Esophagus squamous epithelium (tissue), 4 donors: Measurements from ENCODE around the gene TLE3.

Source experiments
- CTCF ChIP-seq, 6 experiments: fragments of 450-650 bp in 4 of 6; fragments of 200-600 bp in 2 of 6; sonication (generic) in 2 of 6; IDR thresholded peaks; one replicate each; pipeline ENCODE4 v1.5.1; 2016 to 2019; ENCODE audit warnings: antibody characterized with exemption in 6 of 6, mild to moderate bottlenecking in 4 of 6, moderate library complexity in 4 of 6
- POLR2A ChIP-seq, 4 donors: fragments of 450-650 bp; IDR thresholded peaks; one replicate each; pipeline ENCODE4 v1.6.1; 2017; ENCODE audit warnings: antibody characterized with exemption in 4 of 4, mild to moderate bottlenecking in 4 of 4, moderate library complexity in 3 of 4

- TF ChIP-seq CTCF (IDR thresholded peaks at IDR 0.05), result no peak
- no peak for TF ChIP-seq POLR2A (IDR thresholded peaks at IDR 0.05)
Observed at GRCh38 chr15:70039917-70040316, 57.8 kb downstream of the TLE3 start.
